GM23248 (cell line): ENCODE data around the gene ONECUT3.

Experiments
- EZH2 ChIP-seq: fragments of 200-600 bp; sonication (generic); IDR thresholded peaks from 2 replicates; pipeline ENCODE4 v1.6.1; 2018; ENCODE audit warnings: antibody characterized with exemption, mild to moderate bottlenecking; ENCODE audit not compliant: insufficient read depth, poor library complexity, severe bottlenecking
- EZH2phosphoT487 ChIP-seq: fragments of 200-600 bp; sonication (generic); IDR thresholded peaks from 2 replicates; pipeline ENCODE4 v1.6.1; 2018; ENCODE audit warnings: antibody characterized with exemption, moderate library complexity, mild to moderate bottlenecking, low read depth; ENCODE audit not compliant: insufficient read depth

GRCh38 chr19:1811472-1811894 is 58.2 kb downstream of the ONECUT3 start:
- TF ChIP-seq EZH2, result no peak
- TF ChIP-seq EZH2phosphoT487, result no peak
